Left ventricle myocardium inferior (tissue), 1 donor: ENCODE measurements around the gene CAPZA1. TPM values are rescaled to one million over a fixed set of nuclear protein-coding genes. Genes with fewer than 3 reads are reported as not detected.
A peak's percentile ranks its signal among the peaks of the same experiment; 100 is the strongest.

ENCODE experiments used
- DNase-seq: peaks from one replicate; pipeline ENCODE4 v3.0.0-alpha.2; 2020
- H3K27ac ChIP-seq: fragments of 200-600 bp; replicated peaks from 2 replicates; pipeline ENCODE4 v1.8.0; 2021
- H3K27me3 ChIP-seq: fragments of 200-600 bp; 2 replicates; pipeline ENCODE4 v1.8.0; 2021; ENCODE audit warnings: low read depth
- H3K36me3 ChIP-seq: fragments of 200-600 bp; 2 replicates; pipeline ENCODE4 v1.8.0; 2021
- H3K4me1 ChIP-seq: fragments of 200-600 bp; 2 replicates; pipeline ENCODE4 v1.8.0; 2021
- H3K4me3 ChIP-seq: fragments of 200-600 bp; 2 replicates; pipeline ENCODE4 v1.8.0; 2021; ENCODE audit warnings: mild to moderate bottlenecking, moderate library complexity
- H3K9me3 ChIP-seq: fragments of 200-600 bp; replicated peaks from 2 replicates; pipeline ENCODE4 v1.8.0; 2021
- intact Hi-C: fragments of 100-400 bp; cut with micrococcal nuclease; formaldehyde crosslinking; loops from one replicate; pipeline ENCODE4 v1.11.0; 2022
- total RNA-seq: library from RNA; stranded (reverse); fragmentation: NEBNext Ultra II Directional; extraction: Animal tissue kit (Norgen Biotek cat#: 25700); gene quantifications from one replicate; pipeline ENCODE4 v1.2.1, GENCODE V29; 2021
- TF ChIP-seq, protein P1 (sequence below): fragments of 200-600 bp; IDR thresholded peaks from 2 replicates; pipeline ENCODE4 v1.8.0; 2021; ENCODE audit warnings: antibody characterized with exemption, mild to moderate bottlenecking, borderline replicate concordance
- donor health status: DM: no; HTN: yes; CAD: no; lungs with severe emphysema.

The CAPZA1 gene
- total RNA-seq, 1 donor from 2014 or later = 24.6 TPM

DNA sequence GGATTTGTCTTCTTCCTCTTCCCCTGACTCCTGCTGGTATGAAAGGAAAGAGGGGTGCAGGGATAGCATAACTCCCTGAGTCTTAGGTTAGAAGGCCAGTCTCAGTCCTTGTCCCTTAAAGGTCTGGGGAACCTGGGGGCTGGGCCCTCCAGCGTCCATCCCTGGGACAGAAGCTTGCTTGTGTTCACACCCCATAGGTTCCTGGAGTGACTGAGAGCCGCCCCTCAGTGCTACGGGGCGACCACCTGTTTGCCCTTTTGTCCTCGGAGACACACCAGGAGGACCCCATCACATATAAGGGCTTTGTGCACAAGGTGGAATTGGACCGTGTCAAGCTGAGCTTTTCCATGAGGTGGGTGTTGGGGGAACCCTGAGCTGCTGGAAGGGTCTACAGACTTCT lies 74.2 kb downstream of the CAPZA1 start:
- Histone ChIP-seq H3K9me3 (no peaks in the 10 kb centered on the region), H3K36me3 (peaks cover 95% of the 10 kb centered on the region), H3K4me3 (no peak overlapping the region), H3K4me1 (peaks cover 15% of the 10 kb centered on the region), H3K27ac (no peak overlapping the region), H3K27me3 (no peaks in the 10 kb centered on the region)
- DNase-seq = no peak
- intact Hi-C loops = no loop called here
- TF ChIP-seq, protein P1, sequence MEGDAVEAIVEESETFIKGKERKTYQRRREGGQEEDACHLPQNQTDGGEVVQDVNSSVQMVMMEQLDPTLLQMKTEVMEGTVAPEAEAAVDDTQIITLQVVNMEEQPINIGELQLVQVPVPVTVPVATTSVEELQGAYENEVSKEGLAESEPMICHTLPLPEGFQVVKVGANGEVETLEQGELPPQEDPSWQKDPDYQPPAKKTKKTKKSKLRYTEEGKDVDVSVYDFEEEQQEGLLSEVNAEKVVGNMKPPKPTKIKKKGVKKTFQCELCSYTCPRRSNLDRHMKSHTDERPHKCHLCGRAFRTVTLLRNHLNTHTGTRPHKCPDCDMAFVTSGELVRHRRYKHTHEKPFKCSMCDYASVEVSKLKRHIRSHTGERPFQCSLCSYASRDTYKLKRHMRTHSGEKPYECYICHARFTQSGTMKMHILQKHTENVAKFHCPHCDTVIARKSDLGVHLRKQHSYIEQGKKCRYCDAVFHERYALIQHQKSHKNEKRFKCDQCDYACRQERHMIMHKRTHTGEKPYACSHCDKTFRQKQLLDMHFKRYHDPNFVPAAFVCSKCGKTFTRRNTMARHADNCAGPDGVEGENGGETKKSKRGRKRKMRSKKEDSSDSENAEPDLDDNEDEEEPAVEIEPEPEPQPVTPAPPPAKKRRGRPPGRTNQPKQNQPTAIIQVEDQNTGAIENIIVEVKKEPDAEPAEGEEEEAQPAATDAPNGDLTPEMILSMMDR = no peak

DNA sequence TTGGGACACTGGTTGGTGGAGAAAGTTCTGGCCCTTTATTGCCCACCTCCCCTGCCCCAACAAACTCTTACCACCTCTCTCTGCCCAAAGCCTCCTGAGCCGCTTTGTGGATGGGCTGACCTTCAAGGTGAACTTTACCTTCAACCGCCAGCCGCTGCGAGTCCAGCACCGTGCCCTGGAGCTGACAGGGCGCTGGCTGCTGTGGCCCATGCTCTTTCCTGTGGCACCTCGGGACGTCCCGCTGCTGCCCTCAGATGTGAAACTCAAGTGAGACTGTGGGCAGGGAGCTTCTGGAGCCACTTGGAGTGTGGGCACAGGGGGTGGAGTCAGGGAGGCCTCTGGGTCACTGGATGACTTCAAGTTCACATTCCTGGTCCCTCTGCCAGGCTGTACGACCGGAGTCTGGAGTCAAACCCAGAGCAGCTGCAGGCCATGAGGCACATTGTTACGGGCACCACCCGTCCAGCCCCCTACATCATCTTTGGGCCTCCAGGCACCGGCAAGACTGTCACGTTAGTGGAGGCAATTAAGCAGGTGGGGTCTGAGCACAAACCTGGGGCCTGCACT lies 74.8 kb downstream of the CAPZA1 start:
- Histone ChIP-seq H3K4me1 (peaks cover 21% of the 10 kb centered on the region), H3K27ac (no peak overlapping the region), H3K4me3 (no peak overlapping the region), H3K9me3 (no peaks in the 10 kb centered on the region), H3K36me3 (peaks cover 91% of the 10 kb centered on the region), H3K27me3 (no peaks in the 10 kb centered on the region)
- TF ChIP-seq, protein P1 = no peak
- DNase-seq = no peak
- intact Hi-C loops = no loop called here

DNA sequence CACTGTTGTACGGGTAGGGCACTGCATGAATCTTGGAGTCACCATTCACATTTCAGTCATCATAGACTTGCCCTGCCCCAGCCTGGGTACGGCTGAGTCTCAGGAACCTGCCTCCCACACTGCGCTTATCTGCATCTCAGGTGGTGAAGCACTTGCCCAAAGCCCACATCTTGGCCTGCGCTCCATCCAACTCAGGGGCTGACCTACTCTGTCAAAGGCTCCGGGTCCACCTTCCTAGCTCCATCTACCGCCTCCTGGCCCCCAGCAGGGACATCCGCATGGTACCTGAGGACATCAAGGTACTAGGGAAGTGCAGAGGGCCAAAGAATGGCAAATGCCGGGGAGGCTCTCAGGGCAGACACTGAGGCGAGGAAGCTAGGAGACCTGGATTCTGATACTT lies 75.6 kb downstream of the CAPZA1 start:
- no peaks in the 10 kb centered on the region for H3K27me3 ChIP-seq
- H3K9me3 ChIP-seq = no peaks in the 10 kb centered on the region
- TF ChIP-seq, protein P1 = no peak
- intact Hi-C loops = no loop called here
- peaks cover 88% of the 10 kb centered on the region for H3K36me3 ChIP-seq
- H3K4me1 ChIP-seq = peaks cover 29% of the 10 kb centered on the region
- DNase-seq = no peak
- no peak overlapping the region for H3K27ac ChIP-seq
- H3K4me3 ChIP-seq = no peak overlapping the region

DNA sequence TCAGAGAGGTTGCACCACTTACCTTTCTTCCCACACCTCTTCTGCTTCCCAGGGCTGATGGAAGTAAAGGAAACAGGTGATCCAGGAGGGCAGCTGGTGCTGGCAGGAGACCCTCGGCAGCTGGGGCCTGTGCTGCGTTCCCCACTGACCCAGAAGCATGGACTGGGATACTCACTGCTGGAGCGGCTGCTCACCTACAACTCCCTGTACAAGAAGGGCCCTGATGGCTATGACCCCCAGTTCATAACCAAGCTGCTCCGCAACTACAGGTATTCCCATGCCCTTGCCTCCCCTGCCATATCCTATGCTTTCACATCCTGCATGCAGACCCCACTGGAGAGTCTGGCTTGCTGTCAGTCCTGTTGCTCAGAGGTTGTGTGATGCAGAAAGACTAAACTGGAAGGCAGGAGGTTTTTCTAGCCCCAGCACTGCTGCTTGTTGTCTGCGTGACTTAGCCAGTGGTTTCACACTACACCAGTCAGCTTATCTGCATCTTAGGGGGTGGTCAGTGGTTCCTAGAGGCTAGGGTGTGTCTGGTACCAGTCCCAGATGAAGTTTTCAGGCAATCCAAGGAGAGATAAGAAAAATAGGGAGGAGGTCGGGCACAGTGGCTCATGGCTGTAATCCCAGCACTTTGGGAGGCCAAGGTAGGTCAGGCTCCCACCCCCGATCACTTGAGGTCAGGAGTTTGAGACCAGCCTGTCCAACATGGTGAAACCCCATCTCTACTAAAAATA lies 77.1 kb downstream of the CAPZA1 start:
- intact Hi-C loops = no loop called here
- H3K36me3 ChIP-seq = peaks cover 80% of the 10 kb centered on the region
- TF ChIP-seq, protein P1 = no peak

DNA sequence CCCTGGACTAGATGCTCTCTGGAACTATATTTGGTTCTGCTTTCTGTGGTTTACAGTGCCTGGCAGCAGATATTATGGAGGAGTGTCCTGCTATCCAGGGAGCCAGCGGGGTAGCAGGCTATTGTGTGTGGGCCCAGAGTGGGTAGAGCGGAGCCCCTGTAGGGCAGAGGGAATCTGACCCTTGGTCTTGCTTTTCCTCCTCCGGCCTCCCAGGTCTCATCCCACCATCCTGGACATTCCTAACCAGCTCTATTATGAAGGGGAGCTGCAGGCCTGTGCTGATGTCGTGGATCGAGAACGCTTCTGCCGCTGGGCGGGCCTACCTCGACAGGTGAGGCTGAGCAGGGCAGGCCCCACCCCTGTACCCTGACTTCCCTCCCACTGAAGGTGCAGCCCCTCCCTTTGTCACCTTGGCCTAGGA lies 78.2 kb downstream of the CAPZA1 start:
- Histone ChIP-seq H3K9me3 (no peaks in the 10 kb centered on the region), H3K4me1 (peaks cover 54% of the 10 kb centered on the region), H3K27me3 (no peaks in the 10 kb centered on the region), H3K4me3 (no peak overlapping the region), H3K36me3 (peaks cover 79% of the 10 kb centered on the region), H3K27ac (peak overlapping the region; percentile 99)
- no peak for DNase-seq
- TF ChIP-seq, protein P1 = no peak
- intact Hi-C loops = no loop called here

More for the DNA sequence above, 77.1 kb downstream of the CAPZA1 start:
- DNase-seq = no peak
- Histone ChIP-seq H3K27me3 (no peaks in the 10 kb centered on the region), H3K4me3 (no peak overlapping the region), H3K9me3 (no peaks in the 10 kb centered on the region), H3K27ac (no peak overlapping the region), H3K4me1 (peaks cover 44% of the 10 kb centered on the region)
